ENCODE results near the gene FAM118A. TPM values are rescaled to one million over a fixed set of nuclear protein-coding genes. Genes with fewer than 3 reads are reported as not detected.
"Not testable (repeated sequence)": the region's sequence is repeated elsewhere in the genome, so short reads cannot be mapped to it uniquely, and the experiment has no call there.

The FAM118A gene
- total RNA-seq, 1 donor from 2014 or later: 52.7 TPM

GRCh38 chr22:45330548-45330947, 20.8 kb downstream of the FAM118A start:
- no peak for DNase-seq (ENCODE audit: low spot score)

GRCh38 chr22:45331486-45331885, 21.8 kb downstream of the FAM118A start:
- DNase-seq (ENCODE audit: low spot score): no peak

GRCh38 chr22:45332001-45332400, 22.3 kb downstream of the FAM118A start:
- DNase-seq (ENCODE audit: low spot score): no peak

- DNase-seq (ENCODE audit: low spot score): no peak
These were observed 24.3 kb downstream of the FAM118A start for GRCh38 chr22:45334068-45334467.

- DNase-seq (ENCODE audit: low spot score): no peak
These were observed 24.8 kb downstream of the FAM118A start for GRCh38 chr22:45334528-45334927.

- DNase-seq (ENCODE audit: low spot score): no peak
These were observed 25.5 kb downstream of the FAM118A start for GRCh38 chr22:45335021-45335818.

- no peak for DNase-seq (ENCODE audit: low spot score)
These were observed 26.3 kb downstream of the FAM118A start for GRCh38 chr22:45335854-45336522.

GRCh38 chr22:45336971-45337431, 27.3 kb downstream of the FAM118A start:
- no peak for DNase-seq (ENCODE audit: low spot score)

- no peak for DNase-seq (ENCODE audit: low spot score)
These were observed 27.8 kb downstream of the FAM118A start for GRCh38 chr22:45337536-45337935.

GRCh38 chr22:45338795-45339194, 29.1 kb downstream of the FAM118A start:
- no peak for DNase-seq (ENCODE audit: low spot score)

- no peak for DNase-seq (ENCODE audit: low spot score)
These were observed 30.6 kb downstream of the FAM118A start for GRCh38 chr22:45340323-45340722.

GRCh38 chr22:45341498-45341897, 31.8 kb downstream of the FAM118A start:
- no peak for DNase-seq (ENCODE audit: low spot score)

- no peak for DNase-seq (ENCODE audit: low spot score)
These were observed 33.4 kb downstream of the FAM118A start for GRCh38 chr22:45343143-45343542.

- no peak for DNase-seq (ENCODE audit: low spot score)
These were observed 34.6 kb downstream of the FAM118A start for GRCh38 chr22:45344334-45344733.

- DNase-seq (ENCODE audit: low spot score): no peak
These were observed 40.2 kb downstream of the FAM118A start for GRCh38 chr22:45349916-45350315.

GRCh38 chr22:45351956-45352355, 42.2 kb downstream of the FAM118A start:
- DNase-seq (ENCODE audit: low spot score): no peak

GRCh38 chr22:45352757-45353156, 43.0 kb downstream of the FAM118A start:
- DNase-seq (ENCODE audit: low spot score): not testable (repeated sequence)

GRCh38 chr22:45353786-45354185, 44.1 kb downstream of the FAM118A start:
- no peak for DNase-seq (ENCODE audit: low spot score)

- DNase-seq (ENCODE audit: low spot score): no peak
These were observed 47.8 kb downstream of the FAM118A start for GRCh38 chr22:45357490-45357889.

GRCh38 chr22:45358127-45358526, 48.4 kb downstream of the FAM118A start:
- DNase-seq (ENCODE audit: low spot score): no peak

GRCh38 chr22:45359627-45360026, 49.9 kb downstream of the FAM118A start:
- DNase-seq (ENCODE audit: low spot score): no peak

GRCh38 chr22:45366713-45367112, 57.0 kb downstream of the FAM118A start:
- DNase-seq (ENCODE audit: low spot score): no peak

- DNase-seq (ENCODE audit: low spot score): not testable (repeated sequence)
These were observed 63.9 kb downstream of the FAM118A start for GRCh38 chr22:45373592-45373991.

Measured in ureter (tissue), 1 donor.